Amygdala (tissue), 56 donors: ENCODE data around the gene GRIK5.
A peak's percentile ranks its signal among the peaks of the same experiment; 100 is the strongest.

ENCODE experiments used
- DNase-seq, 56 donors: peaks; one replicate each; lab custom pipeline; 2025; lab: John Stamatoyannopoulos, UW

Gene GRIK5

DNA sequence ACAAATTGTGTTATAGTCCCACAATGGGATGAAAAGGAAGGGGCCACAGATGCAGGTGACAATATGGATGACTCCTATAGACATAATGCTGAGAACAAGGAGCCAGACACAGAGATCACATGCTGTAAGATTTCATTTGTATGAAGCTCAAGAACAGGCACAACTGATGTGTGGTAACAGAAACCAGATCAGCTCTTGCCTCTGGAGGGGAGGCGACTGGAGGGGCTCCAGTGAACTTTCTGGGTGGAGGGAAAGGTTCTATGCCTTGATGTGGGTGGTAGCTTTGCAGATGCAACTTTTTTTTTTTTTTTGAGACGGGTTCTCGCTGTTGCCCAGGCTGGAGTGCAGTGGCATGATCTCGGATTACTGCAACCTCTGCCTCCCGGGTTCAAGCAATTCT is 104.9 kb downstream of the GRIK5 start:
- no peak for DNase-seq

DNA sequence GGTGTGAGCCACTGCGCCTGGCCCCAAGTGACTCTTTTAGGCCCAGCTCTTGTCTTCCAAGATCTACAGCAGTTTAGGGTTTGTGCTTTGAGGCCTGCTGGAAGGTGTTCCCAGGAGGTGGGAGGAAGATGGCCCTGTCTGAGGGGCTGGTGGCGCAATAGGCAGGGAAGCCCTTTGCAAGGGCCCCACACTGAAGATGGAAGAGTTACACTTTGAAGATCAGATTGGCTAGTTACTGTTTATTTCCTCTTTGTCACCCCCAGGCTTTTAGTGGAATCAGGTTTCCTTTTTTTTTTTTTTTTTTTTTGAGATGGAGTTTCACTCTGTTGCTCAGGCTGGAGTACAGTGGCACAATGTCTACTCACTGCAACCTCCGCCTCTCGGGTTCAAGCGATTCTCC is 109.0 kb downstream of the GRIK5 start:
- no peak for DNase-seq

- peak; percentile 33 to 94 (median 82) for DNase-seq
Observed at GRCh38 chr19:41959056-41960053, 110.7 kb downstream of the GRIK5 start, which contains the start of gene RABAC1. RABAC1 (minus strand) TSS chr19:41959321; CDS start chr19:41959292, 29 bp downstream.

- peak in 40 of 56 donors; percentile 5 to 77 (median 37) for DNase-seq
Observed at GRCh38 chr19:41958367-41959055, 111.5 kb downstream of the GRIK5 start.

DNA sequence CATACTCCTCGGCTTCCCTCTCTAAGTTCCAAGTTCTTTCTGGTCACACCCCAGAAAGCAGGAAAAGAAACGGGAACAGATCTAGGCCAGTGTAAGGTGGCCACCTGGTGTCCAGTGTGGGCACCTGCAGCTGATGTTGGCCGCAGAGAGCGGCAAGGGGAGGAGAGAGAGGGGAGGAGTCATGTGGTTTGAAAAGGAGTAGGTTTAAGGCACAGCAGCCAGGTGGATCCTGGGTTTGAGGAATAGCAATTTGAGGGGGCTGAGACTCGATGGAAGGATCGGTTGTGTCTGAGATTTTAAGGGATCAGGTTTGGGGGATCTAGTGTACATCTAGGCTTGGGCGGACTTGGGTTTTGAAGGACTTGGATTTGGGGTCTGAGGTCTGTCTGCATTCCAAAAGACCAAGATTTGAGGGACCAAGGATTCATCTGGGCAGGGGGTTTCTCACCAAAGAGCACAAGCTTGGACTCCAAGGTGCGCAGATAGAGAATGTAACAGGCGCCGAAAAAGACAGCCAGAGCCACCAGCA is 112.1 kb downstream of the GRIK5 start:
- peak in 34 of 56 donors; percentile 2 to 58 (median 24) for DNase-seq

- DNase-seq: no peak
Observed at GRCh38 chr19:41957161-41957837, 112.7 kb downstream of the GRIK5 start.

DNA sequence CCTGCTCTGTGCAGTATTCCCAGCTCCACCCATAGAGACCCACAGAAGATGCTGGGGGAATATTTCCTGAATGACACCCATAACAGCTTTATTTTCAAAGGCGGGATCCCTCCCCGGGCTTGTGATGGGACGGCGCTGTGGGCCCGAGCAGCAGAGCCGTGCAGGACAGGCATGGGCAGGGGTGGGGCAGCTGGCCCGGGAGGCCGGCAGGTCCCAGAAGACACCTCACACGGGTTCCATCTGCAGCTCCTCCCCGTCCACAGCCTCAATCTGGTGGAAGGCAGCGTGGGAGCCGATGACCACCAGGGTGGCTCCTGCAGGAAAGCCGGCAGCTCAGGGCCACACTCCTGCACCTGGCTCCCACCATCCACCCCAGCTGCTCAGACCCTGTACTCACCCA is 113.4 kb downstream of the GRIK5 start:
- DNase-seq: no peak

GRCh38 chr19:41955521-41955920 is 114.5 kb downstream of the GRIK5 start:
- DNase-seq: no peak

- DNase-seq: peak in 53 of 56 donors; percentile 4 to 81 (median 44)
Observed at GRCh38 chr19:41951686-41952172, 118.3 kb downstream of the GRIK5 start.
